ENCODE measurements around the gene RAB28. TPM values are rescaled to one million over a fixed set of nuclear protein-coding genes. Genes with fewer than 3 reads are reported as not detected.

RAB28 gene
- total and polyA plus RNA-seq, 2 of the 8 experiments (the other 6 are each of a cell fraction or from before 2014, with no cell fraction given): 16.0 to 18.7 TPM

DNA sequence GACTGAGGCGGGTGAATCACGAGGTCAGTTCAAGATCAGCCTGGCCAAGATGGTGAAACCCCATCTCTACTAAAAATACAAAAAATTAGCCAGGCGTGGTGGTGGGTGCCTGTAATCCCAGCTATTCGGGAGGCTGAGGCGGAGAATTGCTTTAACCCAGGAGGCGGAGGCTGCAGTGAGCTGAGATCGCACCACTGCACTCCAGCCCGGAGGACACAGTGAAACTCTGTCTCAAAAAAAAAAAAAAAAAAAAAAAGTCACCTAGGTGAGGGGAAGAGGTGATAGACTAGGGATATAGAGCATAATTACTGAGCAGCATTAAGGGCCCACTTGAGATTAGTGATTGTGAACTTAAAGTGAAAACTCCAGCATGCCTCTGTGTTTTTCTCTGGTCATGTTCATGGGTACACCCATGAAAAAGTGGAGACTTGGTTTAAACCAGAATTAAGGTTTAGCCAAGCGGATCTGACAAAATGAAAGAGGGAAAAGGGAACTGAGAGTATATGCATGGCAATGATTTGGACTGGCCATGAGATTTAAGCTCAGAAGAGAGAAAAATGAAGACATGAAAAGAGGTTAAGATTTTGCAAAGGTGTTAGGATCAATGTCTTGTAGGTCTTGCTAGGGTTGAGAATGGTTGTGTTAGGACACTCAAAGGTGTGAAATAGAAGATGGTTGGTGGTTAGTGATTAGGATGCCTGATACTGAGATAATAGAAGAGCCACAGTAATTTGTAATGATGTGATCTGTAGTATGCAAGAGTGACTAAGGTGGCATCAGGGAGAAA is 105.0 kb downstream of the RAB28 start (continued):
- TF ChIP-seq TAF7 (optimal IDR thresholded peaks at IDR 0.05; ENCODE audit: borderline replicate concordance, low read depth, low read length) (no peak), RBBP5 (IDR thresholded peaks at IDR 0.05; ENCODE audit: borderline replicate concordance, low read depth, low read length) (no peak), HDAC2 (IDR thresholded peaks at IDR 0.05; ENCODE audit: borderline replicate concordance in 1 of 2, low read depth in 2 of 2, low read length in 2 of 2) (no peak), POU5F1 (IDR thresholded peaks at IDR 0.05; ENCODE audit: low read depth, low read length) (no peak), RNF2 (IDR thresholded peaks at IDR 0.05; ENCODE audit: borderline replicate concordance, low read depth, low read length, missing control alignments, poor library complexity, severe bottlenecking) (no peak), SRF (IDR thresholded peaks at IDR 0.05; ENCODE audit: low read depth, low read length) (no peak), KDM4A (IDR thresholded peaks at IDR 0.05; ENCODE audit: low read depth, low read length, severe bottlenecking) (no peak), FOSL1 (IDR thresholded peaks at IDR 0.05; ENCODE audit: insufficient read depth, low read depth, low read length) (no peak), MAFK (IDR thresholded peaks at IDR 0.05; ENCODE audit: low read depth, low read length) (no peak), KDM5A (IDR thresholded peaks at IDR 0.05; ENCODE audit: low read length) (no peak)

Data from H1 (cell line).